GM21786 (cell line): ENCODE measurements around the gene SIMC1.
A peak's percentile ranks its signal among the peaks of the same experiment; 100 is the strongest.

Experiments
- ATAC-seq: cut with Tn5 transposase; IDR thresholded peaks from one replicate; pipeline ENCODE4 v1.9.1; 2021; ENCODE audit not compliant: unreplicated experiment

Gene SIMC1

GRCh38 chr5:176387384-176387925 lies 149.2 kb downstream of the SIMC1 start:
- no peak for ATAC-seq

DNA sequence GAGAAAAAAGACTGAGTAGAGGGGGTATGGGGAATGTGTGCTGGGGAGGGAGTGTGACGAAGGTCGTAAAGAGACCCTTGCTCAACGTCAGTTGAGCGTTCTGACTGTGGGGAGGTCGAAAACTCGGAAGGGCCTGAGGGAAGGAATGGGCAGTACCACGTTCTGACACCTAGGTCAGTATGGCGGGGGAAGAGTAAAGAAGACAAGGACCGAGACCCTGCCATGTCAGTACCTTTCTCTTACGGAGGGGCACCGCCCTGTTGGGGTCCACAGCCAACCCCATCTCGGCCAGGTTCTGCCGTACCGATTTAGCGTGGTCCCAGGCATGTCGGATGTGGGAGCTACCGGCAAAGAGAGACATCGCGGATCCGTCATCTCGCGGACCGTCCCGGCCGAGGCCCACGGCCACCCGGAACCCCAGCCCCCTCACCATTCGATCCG lies 149.8 kb downstream of the SIMC1 start:
- ATAC-seq = no peak

GRCh38 chr5:176388444-176389134 lies 150.4 kb downstream of the SIMC1 start, which contains the start of the genes HIGD2A and NOP16:
HIGD2A (plus strand) TSS chr5:176388751; CDS start chr5:176388820, 69 bp downstream.
NOP16 (minus strand) TSS chr5:176388598; CDS start chr5:176388539, 59 bp downstream.
- ATAC-seq = peak; percentile 84

DNA sequence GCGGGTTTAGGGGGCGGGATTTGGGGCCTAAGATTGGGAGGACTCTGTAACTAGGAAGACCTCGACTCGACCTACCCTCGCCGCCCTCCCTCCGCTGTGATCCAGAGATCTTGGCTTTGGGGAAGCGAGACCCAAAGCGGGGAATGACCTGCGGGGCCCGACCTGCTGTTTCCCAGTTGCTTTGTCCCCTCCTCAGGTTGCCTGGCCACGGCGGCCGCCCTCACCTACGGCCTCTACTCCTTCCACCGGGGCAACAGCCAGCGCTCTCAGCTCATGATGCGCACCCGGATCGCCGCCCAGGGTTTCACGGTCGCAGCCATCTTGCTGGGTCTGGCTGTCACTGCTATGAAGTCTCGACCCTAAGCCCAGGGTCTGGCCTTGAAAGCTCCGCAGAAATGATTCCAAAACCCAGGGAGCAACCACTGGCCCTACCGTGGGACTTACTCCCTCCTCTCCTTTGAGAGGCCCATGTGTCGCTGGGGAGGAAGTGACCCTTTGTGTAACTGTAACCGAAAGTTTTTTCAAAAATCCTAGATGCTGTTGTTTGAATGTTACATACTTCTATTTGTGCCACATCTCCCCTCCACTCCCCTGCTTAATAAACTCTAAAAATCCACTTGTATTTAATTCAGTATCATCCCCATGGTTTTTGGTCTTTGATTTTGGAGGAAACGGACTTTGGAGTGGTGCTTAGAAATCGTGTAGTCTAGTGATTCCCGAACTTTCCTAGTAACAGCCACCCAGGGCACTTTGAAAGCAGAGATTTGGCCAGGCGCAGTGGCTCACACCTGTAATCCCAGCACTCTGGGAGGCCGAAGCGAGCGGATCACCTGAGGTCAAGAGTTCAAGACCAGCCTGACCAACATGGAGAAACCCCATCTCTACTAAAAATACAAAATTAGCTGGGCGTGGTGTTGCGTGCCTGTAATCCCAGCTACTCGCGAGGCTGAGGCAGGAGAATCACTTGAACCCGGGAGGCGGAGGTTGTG lies 151.2 kb downstream of the SIMC1 start:
- peak; percentile 29 for ATAC-seq

DNA sequence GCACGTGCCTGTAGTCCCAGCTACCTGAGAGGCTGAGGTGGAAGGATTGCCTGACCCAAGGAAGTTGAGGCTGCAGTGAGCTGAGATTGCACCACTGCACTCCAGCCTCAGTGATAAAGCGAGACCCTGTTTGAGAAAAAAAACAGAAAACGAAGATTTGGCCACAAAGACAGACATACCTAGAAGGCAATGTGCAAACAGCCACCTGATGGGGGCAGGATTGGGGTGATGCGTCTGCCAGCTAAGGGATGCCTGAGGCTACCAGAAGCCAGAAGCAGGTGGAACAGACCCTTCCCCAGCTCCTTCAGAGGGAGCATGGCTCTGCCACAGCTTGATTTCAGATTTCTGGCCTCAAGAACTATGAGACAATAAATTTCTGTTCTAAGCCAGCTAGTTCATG lies 153.3 kb downstream of the SIMC1 start:
- ATAC-seq = no peak

- no peak for ATAC-seq
Observed at GRCh38 chr5:176391999-176392398, 153.8 kb downstream of the SIMC1 start.

DNA sequence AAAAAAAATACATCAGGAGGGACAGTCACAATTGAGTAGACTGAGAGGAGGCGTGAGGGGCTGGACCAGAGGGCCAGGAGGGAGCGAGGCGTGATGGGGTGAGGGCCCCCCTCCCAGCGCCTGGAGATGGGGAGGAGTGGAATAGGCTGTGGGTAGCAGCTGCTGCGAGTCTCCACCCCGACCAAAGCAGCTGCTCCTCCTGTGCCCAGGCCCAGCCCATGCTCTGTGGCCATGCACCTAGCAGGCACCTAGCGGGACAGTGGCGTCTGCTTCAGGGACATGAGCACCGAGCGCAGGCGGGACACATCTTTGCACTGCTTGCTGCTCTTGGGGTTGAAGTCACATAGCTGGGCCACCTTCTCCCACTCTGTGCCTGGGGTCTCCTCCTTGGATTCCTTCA lies 154.3 kb downstream of the SIMC1 start:
- no peak for ATAC-seq

DNA sequence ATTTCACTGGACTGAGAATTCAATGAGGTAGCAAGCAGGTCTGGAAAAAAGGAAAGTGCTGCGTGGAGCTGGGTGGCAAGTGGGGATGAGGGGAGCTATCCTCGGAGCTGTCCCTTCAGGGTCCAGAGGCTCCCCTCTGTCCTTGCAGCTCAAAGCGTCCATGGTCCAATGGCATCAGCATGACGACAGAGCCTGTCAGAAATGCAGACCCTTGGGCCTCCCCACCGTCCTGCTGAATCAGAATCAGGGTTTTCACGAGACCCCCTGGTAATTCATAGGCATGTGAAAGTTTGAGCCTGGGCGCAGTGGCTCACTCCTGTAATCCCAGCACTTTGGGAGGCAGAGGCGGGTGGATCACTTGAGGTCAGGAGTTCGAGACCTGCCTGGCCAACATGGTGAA lies 155.9 kb downstream of the SIMC1 start:
- no peak for ATAC-seq

GRCh38 chr5:176394881-176395675 lies 156.9 kb downstream of the SIMC1 start:
- ATAC-seq = no peak
